Measurements from ENCODE around the gene MAGEB1. TPM values are rescaled to one million over a fixed set of nuclear protein-coding genes. Genes with fewer than 3 reads are reported as not detected.

MAGEB1 gene
- total RNA-seq, 1 donor from 2014 or later = not detected

- no peaks in the 10 kb centered on the region for H3K27me3 ChIP-seq (ENCODE audit: low read depth)
- H3K36me3 ChIP-seq = no peaks in the 10 kb centered on the region
- H3K4me3 ChIP-seq = no peak overlapping the region
- no peaks in the 10 kb centered on the region for H3K9me3 ChIP-seq (replicated peaks)
- no peak for TF ChIP-seq CTCF (IDR thresholded peaks at IDR 0.05; ENCODE audit: borderline replicate concordance)
- DNase-seq = no peak
- no peak overlapping the region for H3K27ac ChIP-seq (replicated peaks)
- H3K4me1 ChIP-seq = no peaks in the 10 kb centered on the region
- intact Hi-C loops (cut with micrococcal nuclease) = no loop called here
These were observed 23.7 kb downstream of the MAGEB1 start for GRCh38 chrX:30270639-30271038.

- TF ChIP-seq CTCF (IDR thresholded peaks at IDR 0.05; ENCODE audit: borderline replicate concordance) = peak; percentile 20
- Histone ChIP-seq H3K27me3 (ENCODE audit: low read depth) (no peaks in the 10 kb centered on the region), H3K9me3 (replicated peaks) (no peaks in the 10 kb centered on the region), H3K36me3 (no peaks in the 10 kb centered on the region), H3K4me1 (no peaks in the 10 kb centered on the region), H3K4me3 (no peak overlapping the region), H3K27ac (replicated peaks) (no peak overlapping the region)
- intact Hi-C loops (cut with micrococcal nuclease) = no loop called here
- DNase-seq = no peak
These were observed 28.6 kb downstream of the MAGEB1 start for GRCh38 chrX:30275498-30275897.

GRCh38 chrX:30278365-30278764 is 31.4 kb downstream of the MAGEB1 start:
- intact Hi-C loops (cut with micrococcal nuclease) = no loop called here
- no peak for DNase-seq

GRCh38 chrX:30280428-30280827 is 33.5 kb downstream of the MAGEB1 start:
- intact Hi-C loops (cut with micrococcal nuclease) = no loop called here
- no peak overlapping the region for H3K4me3 ChIP-seq

More at GRCh38 chrX:30278365-30278764, 31.4 kb downstream of the MAGEB1 start:
- Histone ChIP-seq H3K9me3 (replicated peaks) (no peaks in the 10 kb centered on the region), H3K4me3 (no peak overlapping the region), H3K36me3 (no peaks in the 10 kb centered on the region), H3K27ac (replicated peaks) (no peak overlapping the region), H3K4me1 (no peaks in the 10 kb centered on the region), H3K27me3 (ENCODE audit: low read depth) (no peaks in the 10 kb centered on the region)
- TF ChIP-seq CTCF (IDR thresholded peaks at IDR 0.05; ENCODE audit: borderline replicate concordance) = no peak

GRCh38 chrX:30282527-30282926 is 35.6 kb downstream of the MAGEB1 start:
- H3K4me3 ChIP-seq = no peak overlapping the region
- no peak for TF ChIP-seq CTCF (IDR thresholded peaks at IDR 0.05; ENCODE audit: borderline replicate concordance)
- H3K4me1 ChIP-seq = no peaks in the 10 kb centered on the region

More at GRCh38 chrX:30280428-30280827, 33.5 kb downstream of the MAGEB1 start:
- Histone ChIP-seq H3K9me3 (replicated peaks) (no peaks in the 10 kb centered on the region), H3K27ac (replicated peaks) (no peak overlapping the region), H3K36me3 (no peaks in the 10 kb centered on the region), H3K27me3 (ENCODE audit: low read depth) (no peaks in the 10 kb centered on the region), H3K4me1 (no peaks in the 10 kb centered on the region)
- TF ChIP-seq CTCF (IDR thresholded peaks at IDR 0.05; ENCODE audit: borderline replicate concordance) = no peak
- DNase-seq = no peak

More at GRCh38 chrX:30282527-30282926, 35.6 kb downstream of the MAGEB1 start:
- no peak for DNase-seq
- H3K9me3 ChIP-seq (replicated peaks) = no peaks in the 10 kb centered on the region
- H3K27me3 ChIP-seq (ENCODE audit: low read depth) = no peaks in the 10 kb centered on the region
- intact Hi-C loops (cut with micrococcal nuclease) = no loop called here
- no peaks in the 10 kb centered on the region for H3K36me3 ChIP-seq
- no peak overlapping the region for H3K27ac ChIP-seq (replicated peaks)
